T-cell (primary cell): Measurements from ENCODE around the gene CT45A10. TPM values are rescaled to one million over a fixed set of nuclear protein-coding genes. Genes with fewer than 3 reads are reported as not detected.
"Not testable (repeated sequence)": the region's sequence is repeated elsewhere in the genome, so short reads cannot be mapped to it uniquely, and the experiment has no call there.

Experiments used
- ATAC-seq, 4 experiments: fragments of 200-7000 bp in 3 of 4; fragments of 150-1000 bp in 1 of 4; cut with Tn5 transposase; replicated peaks in 1 of 4; 1 replicate in 3 of 4; 2 replicates in 1 of 4; pipeline ENCODE4 v1.10.0; 2021; ENCODE audit warnings: moderate library complexity in 3 of 4, mild to moderate bottlenecking in 2 of 4, moderate number of reproducible peaks in 1 of 4
- CTCF ChIA-PET, 2 donors: fragments of 300-600 bp; sonication (Branson Sonifier 250); formaldehyde crosslinking; loops; one replicate each; lab custom pipeline; 2022; ENCODE audit warnings: antibody characterized with exemption in 2 of 2; lab: Charles Lee
- POLR2A ChIA-PET, 2 donors: fragments of 300-600 bp; sonication (Branson Sonifier 250); formaldehyde crosslinking; loops; one replicate each; lab custom pipeline; 2022; ENCODE audit warnings: antibody characterized with exemption in 2 of 2; lab: Charles Lee
- DNase-seq, 35 experiments: peaks; one replicate each; pipeline versions ENCODE4 v3.0.0 to v3.0.0-alpha.2; 2013 to 2023
- H3K27ac ChIP-seq: one replicate; pipeline ENCODE4 v1.5.1; 2013; ENCODE audit warnings: low read length
- H3K27me3 ChIP-seq, 2 experiments: replicated peaks in 1 of 2; 1 replicate in 1 of 2; 2 replicates in 1 of 2; pipeline versions ENCODE4 v1.6.1 to v1.7.0; 2013; ENCODE audit warnings: low read length in 1 of 2, mixed read lengths in 1 of 2; ENCODE audit not compliant: control insufficient read depth in 2 of 2, insufficient read depth in 2 of 2; ENCODE audit errors: extremely low read depth in 1 of 2
- H3K36me3 ChIP-seq, 2 donors: 1 replicate in 1 of 2; 2 replicates in 1 of 2; pipeline versions ENCODE4 v1.6.1 to v1.7.0; 2013; ENCODE audit warnings: low read length in 1 of 2; ENCODE audit not compliant: control insufficient read depth in 2 of 2, insufficient read depth in 1 of 2; ENCODE audit errors: extremely low read depth in 1 of 2
- H3K4me1 ChIP-seq, 2 experiments: 1 replicate in 1 of 2; 2 replicates in 1 of 2; pipeline versions ENCODE4 v1.6.1 to v1.7.0; 2013; ENCODE audit warnings: low read length in 2 of 2, mixed read lengths in 1 of 2; ENCODE audit not compliant: insufficient read depth in 2 of 2, control insufficient read depth in 1 of 2; ENCODE audit errors: extremely low read depth in 1 of 2
- H3K4me3 ChIP-seq, 2 donors: 1 replicate in 1 of 2; 2 replicates in 1 of 2; pipeline versions ENCODE4 v1.5.1 to v1.7.0; 2013; ENCODE audit warnings: mild to moderate bottlenecking in 2 of 2, low read length in 1 of 2, moderate library complexity in 1 of 2; ENCODE audit not compliant: control insufficient read depth in 1 of 2; ENCODE audit errors: extremely low read depth in 1 of 2
- H3K9me3 ChIP-seq: 2 replicates; pipeline ENCODE4 v1.7.0; 2013
- H3K27ac Mint-ChIP-seq, 2 donors: one replicate each; pipeline ENCODE4 v1.8.0; 2020 to 2021; ENCODE audit warnings: mild to moderate bottlenecking in 2 of 2, mixed read lengths in 2 of 2
- H3K27me3 Mint-ChIP-seq, 2 donors: one replicate each; pipeline ENCODE4 v1.8.0; 2021 to 2022; ENCODE audit warnings: mixed read lengths in 2 of 2
- H3K36me3 Mint-ChIP-seq: one replicate; pipeline ENCODE4 v1.8.0; 2021; ENCODE audit warnings: mixed read lengths
- H3K4me1 Mint-ChIP-seq, 3 donors: one replicate each; pipeline ENCODE4 v1.8.0; 2020 to 2022; ENCODE audit warnings: mixed read lengths in 3 of 3, mild to moderate bottlenecking in 1 of 3
- H3K4me3 Mint-ChIP-seq, 3 donors: one replicate each; pipeline ENCODE4 v1.8.0; 2020 to 2022; ENCODE audit warnings: mild to moderate bottlenecking in 3 of 3, mixed read lengths in 3 of 3, moderate library complexity in 3 of 3
- H3K9me3 Mint-ChIP-seq, 3 donors: one replicate each; pipeline ENCODE4 v1.8.0; 2020 to 2022; ENCODE audit warnings: mixed read lengths in 3 of 3
- WGBS: methylation state at CpG from one replicate; pipeline ENCODE4 v1.1.5; 2013; ENCODE audit warnings: missing lambda C conversion rate; ENCODE audit not compliant: insufficient coverage; 5-methylcytosine and 5-hydroxymethylcytosine counted together
- total RNA-seq, 35 experiments: library from RNA in 6 of 35; stranded (reverse) in 6 of 35; fragments of 120-200 nt in 1 of 35; gene quantifications; one replicate each; pipeline versions ENCODE4 v1.2.1 to v1.2.4 and lab custom pipeline; 2013 to 2026

The CT45A10 gene
- total RNA-seq, 5 donors from 2014 or later (not counting 1 experiment from before 2014, with no cell fraction given): not detected

DNA sequence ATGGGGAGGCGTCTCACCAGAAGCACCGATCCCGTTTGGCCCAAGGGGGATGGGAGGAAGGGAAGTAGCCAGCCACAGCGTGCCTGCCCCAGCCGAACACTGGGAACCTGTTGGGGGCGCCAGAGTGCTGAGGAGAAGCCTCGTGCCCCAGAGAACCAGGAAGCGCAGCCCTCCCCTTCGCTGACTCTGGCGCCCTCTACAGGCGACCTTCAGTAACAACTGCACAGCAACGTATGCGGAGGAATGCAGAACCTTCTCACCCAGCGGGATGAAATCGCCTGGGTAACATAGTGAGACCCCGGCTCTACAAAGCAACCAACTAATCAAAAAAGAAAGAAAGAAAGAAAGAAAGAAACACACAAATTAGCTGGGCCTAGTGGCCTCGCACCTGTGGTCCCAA is 38.8 kb downstream of the CT45A10 start, which contains the start of gene CT45A8:
TSS of gene CT45A8 (minus strand) at position 101 of the 400 bp plus-strand sequence. CDS start 3,755 bp downstream, outside the sequence.
- ATAC-seq, DNase-seq, H3K27ac Mint-ChIP-seq, H3K9me3 ChIP-seq, H3K9me3 Mint-ChIP-seq, H3K27me3 Mint-ChIP-seq, H3K36me3 Mint-ChIP-seq, H3K4me3 Mint-ChIP-seq, H3K36me3 ChIP-seq, H3K27ac ChIP-seq, H3K4me3 ChIP-seq, CTCF ChIA-PET, H3K27me3 ChIP-seq, H3K4me1 ChIP-seq, POLR2A ChIA-PET, H3K4me1 Mint-ChIP-seq: not testable (repeated sequence)
- no CpG with 5 or more reads among the region's 17 CpGs for WGBS

- H3K36me3 ChIP-seq, H3K9me3 ChIP-seq, H3K4me1 ChIP-seq, H3K4me3 ChIP-seq, H3K27me3 Mint-ChIP-seq, H3K9me3 Mint-ChIP-seq, H3K4me3 Mint-ChIP-seq, DNase-seq, H3K4me1 Mint-ChIP-seq, CTCF ChIA-PET, H3K36me3 Mint-ChIP-seq, POLR2A ChIA-PET, H3K27ac Mint-ChIP-seq, H3K27me3 ChIP-seq, H3K27ac ChIP-seq, ATAC-seq: not testable (repeated sequence)
- no CpG with 5 or more reads among the region's 17 CpGs for WGBS
These were observed 56.1 kb downstream of the CT45A10 start, which contains the start of gene CT45A7 for GRCh38 chrX:135837180-135837579. TSS of gene CT45A7 (minus strand) at chrX:135837280. CDS start at chrX:135833533, 3,747 bp downstream.

Other genes with a start within 250 kb of the CT45A10 start
- not detected for gene CT45A1, start 179.8 kb downstream of the CT45A10 start, total RNA-seq
- gene CT45A3, start 125.3 kb downstream of the CT45A10 start, total RNA-seq: not detected
- not detected for gene CT45A5, start 107.9 kb downstream of the CT45A10 start, total RNA-seq
- not detected for gene CT45A6, start 90.7 kb downstream of the CT45A10 start, total RNA-seq
- gene CT45A2, start 73.4 kb downstream of the CT45A10 start, total RNA-seq: not detected
- gene CT45A7, start 56.2 kb downstream of the CT45A10 start, total RNA-seq: not detected
- not detected for gene CT45A8, start 38.9 kb downstream of the CT45A10 start, total RNA-seq
- not detected for gene CT45A9, start 21.6 kb downstream of the CT45A10 start, total RNA-seq
- gene SAGE1, start 272 bp upstream of the CT45A10 start, total RNA-seq: not detected
- 10 to 100 TPM; 21.1 to 27.7 (median 23.5) TPM for gene MMGT1, start 80.5 kb upstream of the CT45A10 start, total RNA-seq
- 10 to 100 TPM; 15.5 to 23.9 (median 17.3) TPM for gene SLC9A6, start 92.0 kb upstream of the CT45A10 start, total RNA-seq